Epithelial cell of proximal tubule (primary cell): ENCODE measurements around the gene TIMM10B. TPM values are rescaled to one million over a fixed set of nuclear protein-coding genes. Genes with fewer than 3 reads are reported as not detected.

ENCODE experiments used
- DNase-seq: peaks from one replicate; pipeline ENCODE4 v3.0.0-alpha.2; 2011; ENCODE audit warnings: low read depth
- H3K4me3 ChIP-seq: 2 replicates; pipeline ENCODE4 v1.5.1; 2011; ENCODE audit warnings: low read depth, mild to moderate bottlenecking, low read length
- CTCF ChIP-seq: conservative IDR thresholded peaks from 2 replicates; pipeline ENCODE4 v1.5.1; 2012; ENCODE audit warnings: low read depth, mild to moderate bottlenecking, low read length
- total RNA-seq: library from RNA; depleted of rRNA; stranded (reverse); fragments of >200 nt; gene quantifications from 2 replicates; pipeline ENCODE4 v1.2.3, GENCODE V29; 2015

The TIMM10B gene
- total RNA-seq, 1 donor from 2014 or later = 27.0 TPM

DNA sequence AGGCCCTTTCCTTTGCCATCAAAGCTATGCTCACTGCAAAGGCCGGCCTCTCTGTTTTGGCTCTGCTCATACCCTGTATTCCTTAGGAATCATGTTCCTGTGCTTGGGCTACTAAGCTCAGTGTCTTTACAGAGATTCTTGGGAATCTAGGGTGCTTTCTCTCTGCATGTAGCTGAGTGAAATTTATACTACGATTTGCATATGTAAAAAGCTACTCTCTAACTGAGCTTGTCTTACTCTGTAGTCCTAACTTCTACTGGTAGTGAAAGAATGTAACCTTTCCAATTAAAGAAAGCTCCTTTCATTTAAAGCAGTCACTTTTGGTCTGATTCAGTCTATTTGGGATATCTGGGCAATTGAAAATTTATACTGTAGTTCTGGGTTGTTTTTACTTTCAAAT, 48.0 kb downstream of the TIMM10B start:
- DNase-seq = no peak

DNA sequence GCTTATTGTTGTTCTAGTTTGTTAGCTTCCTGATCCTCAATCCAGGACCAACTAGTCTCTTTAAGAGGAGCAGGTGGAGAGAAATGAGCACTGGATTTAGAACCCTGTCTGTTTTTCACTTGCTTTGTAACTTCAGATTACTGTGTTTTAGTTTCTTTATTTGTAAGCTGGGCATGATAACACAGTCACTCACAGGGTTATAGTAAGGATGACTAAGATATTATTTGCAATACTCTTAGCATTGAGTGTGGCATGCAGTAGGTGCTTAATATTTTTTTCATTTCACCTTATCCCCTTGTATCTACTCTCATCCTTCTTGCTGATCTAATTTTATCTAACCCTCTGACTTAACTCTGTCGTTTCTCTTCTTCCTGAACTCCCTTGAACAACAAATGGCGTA, 49.5 kb downstream of the TIMM10B start:
- no peak overlapping the region for H3K4me3 ChIP-seq
- no peak for DNase-seq
- no peak for TF ChIP-seq CTCF

More for the DNA sequence above, 48.0 kb downstream of the TIMM10B start:
- no peak overlapping the region for H3K4me3 ChIP-seq
- no peak for TF ChIP-seq CTCF

DNA sequence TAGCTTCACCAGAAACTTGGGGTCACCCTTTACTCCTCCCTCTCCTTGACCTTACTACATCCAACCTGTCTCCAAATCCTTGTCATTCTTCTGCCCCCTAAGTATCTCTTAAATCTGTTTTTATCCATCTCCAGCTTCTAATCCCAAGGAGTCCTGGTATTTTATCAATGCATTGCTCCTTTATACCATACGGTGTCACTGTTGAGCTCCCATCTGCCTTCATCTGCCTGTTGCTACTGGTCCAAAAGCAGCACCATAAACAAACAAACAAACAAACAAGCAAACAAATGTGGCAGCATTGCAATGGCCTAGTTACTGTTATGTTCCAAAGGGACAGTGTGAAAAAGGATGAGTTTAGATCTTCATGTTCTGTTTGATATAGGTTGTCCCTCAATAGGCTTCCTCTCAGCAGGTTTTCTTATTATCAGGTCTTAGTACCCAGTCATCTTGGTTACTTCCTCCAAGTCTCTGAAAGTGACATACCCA, 50.0 kb downstream of the TIMM10B start:
- H3K4me3 ChIP-seq = no peak overlapping the region
- DNase-seq = no peak
- peak; percentile 82 for TF ChIP-seq CTCF

Other genes with a start within 250 kb of the TIMM10B start
- gene FHIP1B, start 246.9 kb upstream of the TIMM10B start, total RNA-seq = 9.6 and 15.6 TPM in 2 replicates
- gene CNGA4, start 242.4 kb upstream of the TIMM10B start, total RNA-seq = not detected in 2 replicates
- gene CCKBR, start 221.7 kb upstream of the TIMM10B start, total RNA-seq = not detected in 2 replicates
- 321 and 498 TPM in 2 replicates for gene CAVIN3, start 161.0 kb upstream of the TIMM10B start, total RNA-seq
- 22.5 and 24.3 TPM in 2 replicates for gene SMPD1, start 91.0 kb upstream of the TIMM10B start, total RNA-seq
- 24.7 and 28.3 TPM in 2 replicates for gene APBB1, start 62.4 kb upstream of the TIMM10B start, total RNA-seq
- 0.06 and 1.0 TPM in 2 replicates for gene HPX, start 40.5 kb upstream of the TIMM10B start, total RNA-seq
- gene TRIM3, start 7.6 kb upstream of the TIMM10B start, total RNA-seq = 10.0 and 31.0 TPM in 2 replicates
- 55.2 and 57.7 TPM in 2 replicates for gene ARFIP2, start 170 bp upstream of the TIMM10B start, total RNA-seq
- gene DNHD1, start 15.8 kb downstream of the TIMM10B start, total RNA-seq = 1.0 and 1.2 TPM in 2 replicates
- 6.7 and 20.5 TPM in 2 replicates for gene RRP8, start 122.1 kb downstream of the TIMM10B start, total RNA-seq
- gene ILK, start 122.3 kb downstream of the TIMM10B start, total RNA-seq = 118 and 184 TPM in 2 replicates
- gene TAF10, start 130.7 kb downstream of the TIMM10B start, total RNA-seq = 108 and 205 TPM in 2 replicates
- gene TPP1, start 137.9 kb downstream of the TIMM10B start, total RNA-seq = 7.4 and 15.4 TPM in 2 replicates
- gene DCHS1, start 174.3 kb downstream of the TIMM10B start, total RNA-seq = 1.2 and 1.8 TPM in 2 replicates
- gene MRPL17, start 201.8 kb downstream of the TIMM10B start, total RNA-seq = 44.7 and 62.6 TPM in 2 replicates